NCI-H187 (cell line): ENCODE results near the gene ECSCR.
"Not testable (repeated sequence)": the region's sequence is repeated elsewhere in the genome, so short reads cannot be mapped to it uniquely, and the experiment has no call there.

Experiments used
- DNase-seq, 2 experiments: peaks; one replicate each; lab custom pipeline; 2025; lab: John Stamatoyannopoulos, UW

Gene ECSCR

GRCh38 chr5:139410993-139411828 is 51.3 kb downstream of the ECSCR start:
- DNase-seq = no peak

- no peak for DNase-seq
Observed at GRCh38 chr5:139410121-139410992, 52.2 kb downstream of the ECSCR start.

GRCh38 chr5:139409116-139409515 is 53.4 kb downstream of the ECSCR start:
- DNase-seq = not testable (repeated sequence)

GRCh38 chr5:139408191-139408590 is 54.4 kb downstream of the ECSCR start:
- no peak for DNase-seq

GRCh38 chr5:139407517-139407916 is 55.0 kb downstream of the ECSCR start:
- no peak for DNase-seq

GRCh38 chr5:139406963-139407362 is 55.6 kb downstream of the ECSCR start:
- DNase-seq = no peak

GRCh38 chr5:139404484-139404840 is 58.1 kb downstream of the ECSCR start:
- DNase-seq = no peak

- DNase-seq = peak; percentile 95 to 98
Observed at GRCh38 chr5:139403787-139404483, 58.6 kb downstream of the ECSCR start, which contains the start of gene SPATA24. TSS of gene SPATA24 (minus strand) at chr5:139404089. CDS start at chr5:139404060, 29 bp downstream.

- no peak for DNase-seq
Observed at GRCh38 chr5:139403418-139403786, 59.1 kb downstream of the ECSCR start.

GRCh38 chr5:139402561-139403158 is 59.9 kb downstream of the ECSCR start:
- no peak for DNase-seq

GRCh38 chr5:139401546-139401945 is 61.0 kb downstream of the ECSCR start:
- DNase-seq = no peak

GRCh38 chr5:139399501-139400121 is 62.9 kb downstream of the ECSCR start:
- no peak for DNase-seq
